HEK293 (cell line): ENCODE results near the gene STAM2.
A peak's percentile ranks its signal among the peaks of the same experiment; 100 is the strongest.
"Not testable (repeated sequence)": the region's sequence is repeated elsewhere in the genome, so short reads cannot be mapped to it uniquely, and the experiment has no call there.

ENCODE experiments used
- CTCF ChIA-PET: fragments of 350-600 bp; formaldehyde crosslinking; extraction: SDS; loops from one replicate; lab custom pipeline; 2021; ENCODE audit warnings: antibody characterized with exemption; lab: Yijun Ruan, JAX
- POLR2A ChIA-PET: fragments of 300-600 bp; formaldehyde crosslinking; extraction: SDS; loops from one replicate; lab custom pipeline; 2020; ENCODE audit warnings: antibody characterized with exemption, inconsistent platforms; lab: Yijun Ruan, JAX
- H3K27ac ChIP-seq: fragments of 200-500 bp; sonication (Bioruptor generic); 2 replicates; pipeline ENCODE4 v1.5.1; 2014; ENCODE audit warnings: low read depth, low read length, control low read depth, inconsistent platforms; ENCODE audit errors: extremely low read depth
- H3K36me3 ChIP-seq, 2 experiments: fragments of 200-500 bp in 1 of 2; sonication (Bioruptor generic) in 1 of 2; 1 replicate in 1 of 2; 2 replicates in 1 of 2; pipeline ENCODE4 v1.5.1; 2014 to 2017; ENCODE audit warnings: inconsistent platforms in 2 of 2, low read length in 2 of 2; ENCODE audit not compliant: control insufficient read depth in 2 of 2, insufficient read depth in 1 of 2
- H3K4me1 ChIP-seq: fragments of 200-500 bp; sonication (Bioruptor generic); 2 replicates; pipeline ENCODE4 v1.5.1; 2014; ENCODE audit warnings: mild to moderate bottlenecking, low read length, inconsistent platforms; ENCODE audit not compliant: control insufficient read depth, insufficient read depth
- H3K4me3 ChIP-seq: 2 replicates; pipeline ENCODE4 v1.5.1; 2011; ENCODE audit warnings: low read depth, mild to moderate bottlenecking, control low read depth, low read length, moderate library complexity
- H3K9me3 ChIP-seq: fragments of 200-500 bp; sonication (Bioruptor generic); 2 replicates; pipeline ENCODE4 v1.5.1; 2014; ENCODE audit warnings: low read depth, low read length, inconsistent platforms; ENCODE audit not compliant: control insufficient read depth, insufficient read depth
- CTCF ChIP-seq: fragments of 450-650 bp; formaldehyde crosslinking; IDR thresholded peaks from 2 replicates; pipeline ENCODE4 v1.5.1; 2016; ENCODE audit warnings: missing biosample characterization, missing genetic modification characterization
- GLI4 ChIP-seq: fragments of 450-650 bp; formaldehyde crosslinking; IDR thresholded peaks from 2 replicates; pipeline ENCODE4 v1.5.1; 2016; ENCODE audit warnings: missing biosample characterization, missing genetic modification characterization
- GLIS2 ChIP-seq: fragments of 450-650 bp; formaldehyde crosslinking; IDR thresholded peaks from 2 replicates; pipeline ENCODE4 v1.5.1; 2016; ENCODE audit warnings: missing biosample characterization, missing genetic modification characterization
- MEIS1 ChIP-seq: sonication (generic); formaldehyde crosslinking; IDR thresholded peaks from 2 replicates; pipeline ENCODE4 v1.8.1; 2022; ENCODE audit warnings: missing genetic modification reagents, mild to moderate bottlenecking, borderline replicate concordance
- PRDM6 ChIP-seq: fragments of 450-650 bp; formaldehyde crosslinking; IDR thresholded peaks from 2 replicates; pipeline ENCODE4 v1.5.1; 2017; ENCODE audit warnings: missing biosample characterization, missing genetic modification characterization
- RBAK ChIP-seq: fragments of 450-650 bp; formaldehyde crosslinking; IDR thresholded peaks from 2 replicates; pipeline ENCODE4 v1.5.1; 2016; ENCODE audit warnings: missing biosample characterization, missing genetic modification characterization
- SCRT2 ChIP-seq: fragments of 450-650 bp; formaldehyde crosslinking; IDR thresholded peaks from 2 replicates; pipeline ENCODE4 v1.5.1; 2016; ENCODE audit warnings: missing biosample characterization, missing genetic modification characterization
- SP3 ChIP-seq: fragments of 450-650 bp; formaldehyde crosslinking; IDR thresholded peaks from 2 replicates; pipeline ENCODE4 v1.5.1; 2016; ENCODE audit warnings: missing biosample characterization, missing genetic modification characterization
- ZBTB10 ChIP-seq: fragments of 450-650 bp; formaldehyde crosslinking; IDR thresholded peaks from 2 replicates; pipeline ENCODE4 v1.5.1; 2016; ENCODE audit warnings: missing biosample characterization, missing genetic modification characterization
- ZBTB11 ChIP-seq: fragments of 450-650 bp; formaldehyde crosslinking; conservative IDR thresholded peaks from 2 replicates; pipeline ENCODE4 v1.5.1; 2016; ENCODE audit warnings: low read depth, missing biosample characterization, missing genetic modification characterization
- ZNF114 ChIP-seq: fragments of 450-650 bp; formaldehyde crosslinking; IDR thresholded peaks from 2 replicates; pipeline ENCODE4 v1.5.0; 2017; ENCODE audit warnings: missing biosample characterization, missing genetic modification characterization
- ZNF121 ChIP-seq: fragments of 450-650 bp; formaldehyde crosslinking; IDR thresholded peaks from 2 replicates; pipeline ENCODE4 v1.5.1; 2016; ENCODE audit warnings: missing biosample characterization, missing genetic modification characterization
- ZNF146 ChIP-seq: fragments of 450-650 bp; formaldehyde crosslinking; IDR thresholded peaks from 2 replicates; pipeline ENCODE4 v1.5.1; 2016; ENCODE audit warnings: missing biosample characterization, missing genetic modification characterization
- ZNF544 ChIP-seq: fragments of 450-650 bp; formaldehyde crosslinking; IDR thresholded peaks from 2 replicates; pipeline ENCODE4 v1.5.0; 2017; ENCODE audit warnings: missing biosample characterization, missing genetic modification characterization
- ZNF639 ChIP-seq: fragments of 450-650 bp; formaldehyde crosslinking; IDR thresholded peaks from 2 replicates; pipeline ENCODE4 v1.5.1; 2016; ENCODE audit warnings: missing biosample characterization, missing genetic modification characterization
- ZNF654 ChIP-seq: fragments of 450-650 bp; formaldehyde crosslinking; IDR thresholded peaks from 2 replicates; pipeline ENCODE4 v1.5.1; 2016; ENCODE audit warnings: low read depth, missing biosample characterization, missing genetic modification characterization
- ZNF670 ChIP-seq: fragments of 450-650 bp; formaldehyde crosslinking; IDR thresholded peaks from 2 replicates; pipeline ENCODE4 v1.5.1; 2016; ENCODE audit warnings: missing biosample characterization, missing genetic modification characterization, low read depth
- ZNF843 ChIP-seq: fragments of 450-650 bp; formaldehyde crosslinking; IDR thresholded peaks from 2 replicates; pipeline ENCODE4 v1.5.1; 2016; ENCODE audit warnings: missing biosample characterization, missing genetic modification characterization

STAM2 gene

GRCh38 chr2:152198499-152198898 lies 22.9 kb upstream of the STAM2 start (continued):
- TF ChIP-seq ZNF639 (no peak), ZNF146 (no peak), ZNF114 (tag by site-specific recombination) (no peak)

GRCh38 chr2:152197508-152198284 lies 22.1 kb upstream of the STAM2 start:
- TF ChIP-seq ZNF146: peak; percentile 97
- TF ChIP-seq, all 188 proteins: peak for 1; not testable (repeated sequence) for 187
- CTCF ChIA-PET: interaction anchor here (1.0 kb wide), 1 partner anchor 357 kb away, joined by 4 read pairs; no protein-coding TSS in a partner anchor
- H3K4me1 ChIP-seq, H3K4me3 ChIP-seq, H3K27ac ChIP-seq, H3K36me3 ChIP-seq, POLR2A ChIA-PET, H3K9me3 ChIP-seq: not testable (repeated sequence)

- ChIA-PET CTCF (interaction anchor here (0.5 to 1.9 kb wide), 24 partner anchors 10 to 552 kb away, joined by 3 to 26 read pairs (median 3); partner anchors contain the start of gene STAM2), POLR2A (no interaction called here)
- Histone ChIP-seq H3K9me3 (no peaks in the 10 kb centered on the region), H3K4me3 (no peak overlapping the region), H3K27ac (no peak overlapping the region), H3K4me1 (no peaks in the 10 kb centered on the region), H3K36me3 (no peaks in the 10 kb centered on the region)
- TF ChIP-seq ZNF670 (tag by site-specific recombination) (no peak), GLI4 (tag by site-specific recombination) (no peak), SP3 (no peak), ZNF121 (tag by site-specific recombination) (0 out of 2 replicates have a peak, but pooled peaks have one; percentile 39), ZNF544 (no peak), RBAK (tag by site-specific recombination) (no peak), GLIS2 (tag by site-specific recombination) (no peak), ZNF843 (tag by site-specific recombination) (no peak), ZBTB11 (tag by site-specific recombination) (no peak), MEIS1 (CRISPR knock-in tag) (no peak), PRDM6 (tag by site-specific recombination) (no peak), SCRT2 (tag by site-specific recombination) (no peak), CTCF (tag by site-specific recombination) (peak; percentile 65), ZBTB10 (no peak), ZNF654 (tag by site-specific recombination) (peak; percentile 88)
Measured at GRCh38 chr2:152189622-152190495, 14.3 kb upstream of the STAM2 start.
